ENCODE data around the gene POTEE.

DNA sequence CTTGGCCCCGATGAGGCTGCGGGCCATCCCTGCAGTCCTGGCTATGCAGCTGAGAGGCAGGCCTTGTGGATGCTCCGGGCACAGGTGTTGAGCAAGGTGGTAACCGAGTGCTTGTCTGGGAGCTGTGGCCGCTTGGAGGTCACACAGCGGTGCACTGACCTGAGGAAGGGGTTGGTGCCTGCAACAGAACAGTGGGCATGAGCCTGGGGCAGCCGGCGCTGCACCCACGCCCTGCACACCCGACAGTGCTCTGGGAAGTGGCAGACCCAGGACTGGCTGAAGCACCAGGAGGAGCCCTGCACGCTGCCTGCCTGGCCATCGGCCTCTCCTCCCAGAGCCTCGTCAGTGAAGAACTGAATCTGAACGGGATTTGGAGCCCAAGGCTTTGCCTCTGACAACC, 8.2 kb upstream of the POTEE start:
- TF ChIP-seq, protein P1, sequence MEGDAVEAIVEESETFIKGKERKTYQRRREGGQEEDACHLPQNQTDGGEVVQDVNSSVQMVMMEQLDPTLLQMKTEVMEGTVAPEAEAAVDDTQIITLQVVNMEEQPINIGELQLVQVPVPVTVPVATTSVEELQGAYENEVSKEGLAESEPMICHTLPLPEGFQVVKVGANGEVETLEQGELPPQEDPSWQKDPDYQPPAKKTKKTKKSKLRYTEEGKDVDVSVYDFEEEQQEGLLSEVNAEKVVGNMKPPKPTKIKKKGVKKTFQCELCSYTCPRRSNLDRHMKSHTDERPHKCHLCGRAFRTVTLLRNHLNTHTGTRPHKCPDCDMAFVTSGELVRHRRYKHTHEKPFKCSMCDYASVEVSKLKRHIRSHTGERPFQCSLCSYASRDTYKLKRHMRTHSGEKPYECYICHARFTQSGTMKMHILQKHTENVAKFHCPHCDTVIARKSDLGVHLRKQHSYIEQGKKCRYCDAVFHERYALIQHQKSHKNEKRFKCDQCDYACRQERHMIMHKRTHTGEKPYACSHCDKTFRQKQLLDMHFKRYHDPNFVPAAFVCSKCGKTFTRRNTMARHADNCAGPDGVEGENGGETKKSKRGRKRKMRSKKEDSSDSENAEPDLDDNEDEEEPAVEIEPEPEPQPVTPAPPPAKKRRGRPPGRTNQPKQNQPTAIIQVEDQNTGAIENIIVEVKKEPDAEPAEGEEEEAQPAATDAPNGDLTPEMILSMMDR (IDR thresholded peaks at IDR 0.05), result no peak
- no peak for TF ChIP-seq POLR2A (IDR thresholded peaks at IDR 0.05)

All from testis (tissue), 2 donors.